NCI-H345 (cell line): Measurements from ENCODE around the gene ITGB6.
A peak's percentile ranks its signal among the peaks of the same experiment; 100 is the strongest.

Source experiments
- DNase-seq: peaks from one replicate; lab custom pipeline; 2025; lab: John Stamatoyannopoulos, UW

ITGB6 gene

GRCh38 chr2:160199683-160200389 is at the start of gene ITGB6:
Gene ITGB6, minus strand, starts transcription at chr2:160200272. Its CDS starts 209 bp downstream, at chr2:160200063.
- DNase-seq: no peak

- DNase-seq: no peak
These were observed 47.4 kb upstream of the ITGB6 start for GRCh38 chr2:160247296-160248035.

- no peak for DNase-seq
These were observed 46.3 kb upstream of the ITGB6 start for GRCh38 chr2:160246356-160246755.

GRCh38 chr2:160245614-160246155 is 45.6 kb upstream of the ITGB6 start:
- no peak for DNase-seq

- no peak for DNase-seq
These were observed 43.0 kb upstream of the ITGB6 start for GRCh38 chr2:160242893-160243564.

- peak; percentile 25 for DNase-seq
These were observed 41.4 kb upstream of the ITGB6 start for GRCh38 chr2:160241251-160242137.

GRCh38 chr2:160239436-160239835 is 39.4 kb upstream of the ITGB6 start:
- no peak for DNase-seq

- no peak for DNase-seq
These were observed 38.3 kb upstream of the ITGB6 start for GRCh38 chr2:160238392-160238791.

- no peak for DNase-seq
These were observed 32.9 kb upstream of the ITGB6 start for GRCh38 chr2:160232905-160233475.

- DNase-seq: no peak
These were observed 29.5 kb upstream of the ITGB6 start for GRCh38 chr2:160229591-160229990.

- DNase-seq: no peak
These were observed 28.3 kb upstream of the ITGB6 start for GRCh38 chr2:160228141-160228917.

GRCh38 chr2:160227293-160227915 is 27.3 kb upstream of the ITGB6 start:
- DNase-seq: no peak

GRCh38 chr2:160226367-160226766 is 26.3 kb upstream of the ITGB6 start:
- DNase-seq: no peak

GRCh38 chr2:160225722-160226121 is 25.6 kb upstream of the ITGB6 start:
- no peak for DNase-seq

GRCh38 chr2:160224507-160224906 is 24.4 kb upstream of the ITGB6 start:
- no peak for DNase-seq

GRCh38 chr2:160224060-160224459 is 24.0 kb upstream of the ITGB6 start:
- no peak for DNase-seq

GRCh38 chr2:160223560-160223959 is 23.5 kb upstream of the ITGB6 start:
- no peak for DNase-seq

GRCh38 chr2:160222546-160223283 is 22.6 kb upstream of the ITGB6 start:
- no peak for DNase-seq
